ENCODE results near the gene HELZ2.

DNA sequence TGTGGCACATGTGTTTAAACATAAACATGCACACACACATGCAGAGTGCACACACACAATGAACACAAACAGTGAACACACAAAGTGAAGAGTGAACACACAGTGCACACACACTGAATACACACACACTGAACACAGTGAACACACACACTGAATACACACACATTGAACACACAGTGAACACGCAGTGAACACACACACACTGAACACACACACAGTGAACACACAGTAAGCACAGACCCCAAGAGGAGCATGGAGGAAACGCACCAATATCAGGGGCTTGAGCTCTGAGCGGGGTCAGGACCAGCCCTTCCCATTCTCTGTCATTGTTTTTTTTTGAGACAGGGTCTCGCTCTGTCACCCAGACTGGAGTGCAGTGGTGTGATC lies 17.1 kb upstream of the HELZ2 start:
- TF ChIP-seq CTCF (IDR thresholded peaks at IDR 0.05; ENCODE audit: insufficient read depth, low read length) (no peak), REST (IDR thresholded peaks at IDR 0.05; ENCODE audit: insufficient replicate concordance, low read depth) (no peak)
